Esophagus (tissue), 2 donors: ENCODE results near the gene LCT. TPM values are rescaled to one million over a fixed set of nuclear protein-coding genes. Genes with fewer than 3 reads are reported as not detected.

Source experiments
- H3K27ac ChIP-seq, 2 donors: one replicate each; pipeline ENCODE4 v1.5.1; 2013; ENCODE audit warnings: low read depth in 2 of 2, mild to moderate bottlenecking in 2 of 2, inconsistent platforms in 1 of 2, low read length in 1 of 2, moderate library complexity in 1 of 2
- H3K27me3 ChIP-seq, 2 donors: one replicate each; pipeline ENCODE4 v1.6.1; 2013; ENCODE audit warnings: low read length in 2 of 2, control low read depth in 1 of 2, mild to moderate bottlenecking in 1 of 2; ENCODE audit not compliant: insufficient read depth in 2 of 2, control insufficient read depth in 1 of 2
- H3K36me3 ChIP-seq, 2 donors: one replicate each; pipeline ENCODE4 v1.6.1; 2013; ENCODE audit warnings: low read length in 1 of 2; ENCODE audit not compliant: control insufficient read depth in 2 of 2, insufficient read depth in 2 of 2
- H3K4me1 ChIP-seq, 2 donors: one replicate each; pipeline ENCODE4 v1.6.1; 2013; ENCODE audit warnings: low read length in 1 of 2; ENCODE audit not compliant: control insufficient read depth in 2 of 2, insufficient read depth in 2 of 2
- H3K4me3 ChIP-seq, 2 donors: one replicate each; pipeline ENCODE4 v1.5.1; 2013; ENCODE audit warnings: low read length in 2 of 2, mild to moderate bottlenecking in 2 of 2, low read depth in 1 of 2, moderate library complexity in 1 of 2
- H3K9me3 ChIP-seq, 2 donors: one replicate each; pipeline ENCODE4 v1.6.1; 2013; ENCODE audit warnings: mild to moderate bottlenecking in 2 of 2, low read depth in 1 of 2, low read length in 1 of 2, moderate library complexity in 1 of 2; ENCODE audit not compliant: control insufficient read depth in 2 of 2, insufficient read depth in 1 of 2
- WGBS, 2 donors: extraction: QIAGEN DNeasy Blood & Tissue Kit; methylation state at CpG; one replicate each; pipeline ENCODE4 v1.1.7; 2013; 5-methylcytosine and 5-hydroxymethylcytosine counted together
- polyA plus RNA-seq, 2 donors: library from polyadenylated mRNA; stranded (reverse); fragments of 200-250 nt; gene quantifications; one replicate each; pipeline ENCODE4 v1.2.3, GENCODE V29; 2013
- donor health status: healthy with polysubstance abuse.
- donor health status: Bipolar disorder and iron deficiency.

LCT gene
- polyA plus RNA-seq, 2 donors = 0.01 TPM; not detected in 1

DNA sequence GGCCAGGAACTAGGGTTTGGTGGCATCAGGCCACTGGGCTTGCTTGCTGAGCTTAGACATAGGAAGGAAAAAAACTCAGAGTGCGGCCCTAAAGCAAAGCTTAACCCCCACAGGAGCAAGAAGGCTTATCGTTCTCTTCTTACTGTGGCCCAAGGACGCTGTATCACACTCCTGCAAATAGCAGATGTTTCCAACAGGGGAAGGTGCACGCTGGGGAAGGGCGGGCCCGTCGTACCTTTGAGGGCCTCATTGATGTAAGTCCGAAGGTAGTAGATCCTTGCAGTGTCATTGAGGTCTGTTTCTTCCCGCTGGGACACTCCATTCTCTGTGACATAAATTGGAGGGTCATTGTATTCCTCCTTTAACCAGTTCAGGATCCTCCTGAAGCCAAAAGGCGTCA is 46.6 kb downstream of the LCT start:
- Histone ChIP-seq H3K9me3 (no peaks in the 10 kb centered on the region), H3K36me3 (peaks cover 0 to 2% of the 10 kb centered on the region in 2 donors), H3K27ac (no peak overlapping the region), H3K4me1 (no peaks in the 10 kb centered on the region), H3K27me3 (no peaks in the 10 kb centered on the region), H3K4me3 (no peak overlapping the region)
- 92 to 96% methylated on average over 10 of the region's 10 CpGs for WGBS, 2 donors

DNA sequence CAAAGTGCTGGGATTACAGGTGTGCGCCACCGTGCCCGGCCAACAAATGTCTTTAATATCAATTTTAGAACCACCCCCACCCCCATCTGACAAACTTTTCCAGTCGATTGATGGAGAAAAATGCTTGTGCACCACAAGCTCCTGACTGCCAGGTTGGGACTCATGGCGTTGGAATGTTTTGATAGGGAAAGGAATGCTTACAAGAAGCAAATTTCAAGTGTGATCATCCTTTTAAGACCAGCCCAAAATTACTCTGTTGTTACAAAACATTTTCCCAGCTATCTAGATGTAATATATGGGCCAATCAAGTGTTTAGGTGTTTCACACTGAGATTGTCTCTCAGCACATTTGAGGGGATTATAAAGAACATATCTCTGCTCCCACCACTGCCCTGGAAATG is 50.2 kb downstream of the LCT start:
- Histone ChIP-seq H3K36me3 (peaks cover 6 to 7% of the 10 kb centered on the region in 2 donors), H3K4me3 (no peak overlapping the region), H3K27ac (no peak overlapping the region), H3K27me3 (no peaks in the 10 kb centered on the region), H3K4me1 (no peaks in the 10 kb centered on the region), H3K9me3 (no peaks in the 10 kb centered on the region)
- 93 to 95% methylated on average over 5 of the region's 5 CpGs for WGBS, 2 donors

DNA sequence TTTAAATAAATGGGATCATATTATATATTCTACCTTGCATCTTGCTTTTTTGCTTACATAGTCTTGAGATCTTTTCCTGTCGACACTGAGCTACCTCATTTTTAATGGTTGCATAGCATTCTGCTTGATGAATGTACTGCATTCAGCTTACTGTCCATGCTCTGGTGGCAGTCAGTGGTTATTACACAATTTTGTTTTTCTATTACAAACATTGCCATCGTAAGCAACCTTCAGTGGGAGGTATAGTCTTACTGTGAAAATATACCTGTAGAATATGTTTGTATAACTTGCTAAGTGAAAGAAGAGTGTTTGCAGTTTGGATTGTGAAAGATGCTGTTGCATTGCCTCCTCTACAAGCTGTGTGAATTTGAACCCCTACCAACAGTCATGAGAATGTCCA is 52.0 kb downstream of the LCT start:
- Histone ChIP-seq H3K27me3 (no peaks in the 10 kb centered on the region), H3K9me3 (no peaks in the 10 kb centered on the region), H3K4me1 (no peaks in the 10 kb centered on the region), H3K4me3 (no peak overlapping the region), H3K27ac (no peak overlapping the region), H3K36me3 (peaks cover 8% of the 10 kb centered on the region in 2 donors)
- 96 to 99% methylated on average over 2 of the region's 2 CpGs for WGBS, 2 donors

- Histone ChIP-seq H3K4me1 (no peaks in the 10 kb centered on the region), H3K27me3 (no peaks in the 10 kb centered on the region), H3K9me3 (no peaks in the 10 kb centered on the region), H3K4me3 (no peak overlapping the region), H3K27ac (no peak overlapping the region), H3K36me3 (peaks cover 8 to 10% of the 10 kb centered on the region in 2 donors)
- 68 to 69% methylated on average over 3 of the region's 3 CpGs for WGBS, 2 donors
These were observed 53.5 kb downstream of the LCT start for GRCh38 chr2:135783439-135783838.

GRCh38 chr2:135782231-135782630 is 54.8 kb downstream of the LCT start:
- peaks cover 8 to 12% of the 10 kb centered on the region in 2 donors for H3K36me3 ChIP-seq
- H3K27me3 ChIP-seq = no peaks in the 10 kb centered on the region
- no peak overlapping the region for H3K27ac ChIP-seq
- no peak overlapping the region for H3K4me3 ChIP-seq
- 78 to 80% methylated on average over 2 of the region's 2 CpGs for WGBS, 2 donors
- no peaks in the 10 kb centered on the region for H3K4me1 ChIP-seq
- no peaks in the 10 kb centered on the region for H3K9me3 ChIP-seq

DNA sequence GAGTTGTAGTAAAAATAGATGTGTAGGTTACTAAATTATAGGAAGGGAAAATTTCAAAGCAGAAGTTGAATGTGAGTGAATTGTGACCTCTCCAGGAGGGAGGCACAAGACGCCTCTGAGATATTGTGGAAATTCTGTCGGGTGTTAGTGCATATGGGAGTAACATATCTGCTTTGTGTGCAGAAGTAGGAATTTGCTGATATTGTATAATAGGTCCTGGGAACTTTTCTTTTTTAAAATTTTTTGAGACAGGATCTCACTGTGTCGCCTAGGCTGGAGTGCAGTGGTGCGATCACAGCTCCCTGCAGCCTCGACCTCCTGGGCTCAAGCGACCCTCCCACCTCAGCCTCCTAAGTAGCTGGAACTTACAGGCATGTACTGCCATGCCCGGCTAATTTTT is 60.6 kb downstream of the LCT start:
- Histone ChIP-seq H3K27me3 (no peaks in the 10 kb centered on the region), H3K27ac (no peak overlapping the region), H3K9me3 (no peaks in the 10 kb centered on the region), H3K4me1 (no peaks in the 10 kb centered on the region), H3K4me3 (no peak overlapping the region), H3K36me3 (peaks cover 9 to 13% of the 10 kb centered on the region in 2 donors)
- WGBS, 2 donors = 97% methylated on average over 7 of the region's 7 CpGs

DNA sequence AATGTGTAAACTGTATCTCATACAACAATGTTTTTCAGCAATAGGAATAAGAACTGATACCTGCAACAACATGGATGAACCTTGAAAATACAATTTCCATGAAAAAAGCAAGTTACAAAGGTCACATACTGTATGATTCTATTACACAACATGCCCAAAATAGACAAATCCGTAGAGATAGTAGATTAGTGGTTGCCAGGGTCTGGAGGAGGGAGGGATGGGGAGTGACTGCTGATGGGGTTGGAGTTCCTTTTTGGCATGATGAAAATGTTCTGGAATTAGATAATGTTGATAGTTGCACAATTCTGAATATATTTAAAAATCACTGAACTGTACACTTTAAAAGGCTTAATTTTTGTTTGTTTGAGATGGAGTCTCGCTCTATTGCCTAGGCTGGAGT is 61.6 kb downstream of the LCT start:
- Histone ChIP-seq H3K36me3 (peaks cover 9 to 16% of the 10 kb centered on the region in 2 donors), H3K27ac (no peak overlapping the region), H3K27me3 (no peaks in the 10 kb centered on the region), H3K4me1 (no peaks in the 10 kb centered on the region), H3K9me3 (no peaks in the 10 kb centered on the region), H3K4me3 (no peak overlapping the region)
- 47 to 50% methylated on average over 2 of the region's 2 CpGs for WGBS, 2 donors

DNA sequence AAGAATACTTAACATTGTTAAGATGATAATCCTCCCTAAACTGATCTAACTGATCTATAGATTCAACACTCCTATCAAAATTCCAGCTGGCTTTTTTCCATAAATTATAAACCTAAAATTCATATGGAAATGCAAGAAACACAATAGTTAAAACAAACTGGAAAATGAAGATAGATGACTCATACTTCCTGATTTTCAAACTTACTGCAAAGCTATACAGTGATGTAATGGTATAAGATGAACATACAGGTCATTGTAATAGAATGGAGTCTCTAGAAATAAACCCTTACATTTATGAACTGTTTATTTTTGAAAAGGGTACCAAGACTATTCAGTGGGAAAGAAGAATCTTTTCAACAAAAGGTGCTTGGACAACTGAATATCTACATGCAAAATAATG is 63.1 kb downstream of the LCT start:
- Histone ChIP-seq H3K4me1 (no peaks in the 10 kb centered on the region), H3K9me3 (no peaks in the 10 kb centered on the region), H3K4me3 (no peak overlapping the region), H3K27me3 (no peaks in the 10 kb centered on the region), H3K36me3 (peaks cover 9 to 15% of the 10 kb centered on the region in 2 donors), H3K27ac (no peak overlapping the region)

- no peaks in the 10 kb centered on the region for H3K4me1 ChIP-seq
- peaks cover 9 to 19% of the 10 kb centered on the region in 2 donors for H3K36me3 ChIP-seq
- H3K27ac ChIP-seq = no peak overlapping the region
- no peak overlapping the region for H3K4me3 ChIP-seq
- H3K9me3 ChIP-seq = no peaks in the 10 kb centered on the region
- H3K27me3 ChIP-seq = no peaks in the 10 kb centered on the region
- 85 to 87% methylated on average over 2 of the region's 2 CpGs for WGBS, 2 donors
These were observed 63.7 kb downstream of the LCT start for GRCh38 chr2:135773319-135773718.

GRCh38 chr2:135768863-135769262 is 68.1 kb downstream of the LCT start:
- peaks cover 11 to 17% of the 10 kb centered on the region in 2 donors for H3K36me3 ChIP-seq

More at GRCh38 chr2:135768863-135769262, 68.1 kb downstream of the LCT start:
- 94 to 95% methylated on average over 8 of the region's 8 CpGs for WGBS, 2 donors
- Histone ChIP-seq H3K4me3 (no peak overlapping the region), H3K27ac (no peak overlapping the region), H3K4me1 (no peaks in the 10 kb centered on the region), H3K27me3 (no peaks in the 10 kb centered on the region), H3K9me3 (no peaks in the 10 kb centered on the region)
